K562 (cell line): ENCODE data around the gene CNTN4. TPM values are rescaled to one million over a fixed set of nuclear protein-coding genes. Genes with fewer than 3 reads are reported as not detected.

ENCODE experiments used
- ARID4B ChIP-seq: sonication (generic); formaldehyde crosslinking; IDR thresholded peaks from 2 replicates; pipeline ENCODE4 v1.8.0; 2022; ENCODE audit warnings: mild to moderate bottlenecking, missing genetic modification reagents
- HMGN3 ChIP-seq: IDR thresholded peaks from 2 replicates; pipeline ENCODE4 v1.6.1; 2011; ENCODE audit warnings: borderline replicate concordance, low read depth, mild to moderate bottlenecking, mixed read lengths, low read length; ENCODE audit not compliant: insufficient read length; ENCODE audit errors: extremely low read depth
- POU5F1 ChIP-seq: fragments of 150-350 bp; IDR thresholded peaks from 2 replicates; pipeline ENCODE4 v1.6.1; 2014; ENCODE audit warnings: borderline replicate concordance, low read length, low read depth, mild to moderate bottlenecking; ENCODE audit not compliant: partially characterized antibody
- YY1 ChIP-seq, 3 experiments: IDR thresholded peaks; 2 replicates each; pipeline ENCODE4 v1.6.1; 2011; ENCODE audit warnings: low read length in 2 of 3, mild to moderate bottlenecking in 2 of 3, moderate library complexity in 2 of 3, borderline replicate concordance in 1 of 3, control low read depth in 1 of 3, low read depth in 1 of 3; ENCODE audit not compliant: insufficient read depth in 3 of 3, insufficient replicate concordance in 2 of 3, control insufficient read depth in 1 of 3, insufficient read length in 1 of 3; ENCODE audit errors: extremely low read depth in 1 of 3
- ZC3H11A ChIP-seq: IDR thresholded peaks from 2 replicates; pipeline ENCODE4 v1.6.1; 2012; ENCODE audit warnings: low read depth, low read length, improper control_type of control experiment
- ZNF408 ChIP-seq: fragments of 250-450 bp; sonication (Bioruptor Pico); IDR thresholded peaks from 2 replicates; pipeline ENCODE4 v1.4.0; 2020; ENCODE audit warnings: low read depth, mild to moderate bottlenecking, moderate library complexity
- polyA plus RNA-seq, 8 experiments: library from polyadenylated mRNA; depleted of rRNA in 4 of 8; stranded (reverse) in 5 of 8; unstranded in 3 of 8; fragments of >200 nt; fragmentation: Nextera tagmentation in 2 of 8; fragmentation: Illumina TruSeq in 1 of 8; extraction: Ambion mirVana in 2 of 8; extraction: Trizol in 1 of 8; gene quantifications; 2 replicates each; pipeline versions ENCODE4 v1.2.1 to v1.2.3, GENCODE V29; 2011 to 2014; ENCODE audit warnings: inconsistent platforms in 1 of 8, missing spikeins in 1 of 8
- total RNA-seq, 7 experiments: library from RNA; depleted of rRNA in 6 of 7; stranded (reverse); fragments of >200 nt in 6 of 7; fragmentation: Illumina TruSeq in 2 of 7; extraction: Trizol in 2 of 7; gene quantifications; 2 replicates each; pipeline versions ENCODE4 v1.2.1 to v1.2.3, GENCODE V29; 2011 to 2021; ENCODE audit warnings: low replicate concordance in 1 of 7
- TF ChIP-seq, protein P1 (sequence below): sonication (generic); formaldehyde crosslinking; IDR thresholded peaks from 2 replicates; pipeline ENCODE4 v1.8.1; 2023; ENCODE audit warnings: mild to moderate bottlenecking, missing genetic modification reagents

Gene CNTN4
- total and polyA plus RNA-seq, 9 of the 15 experiments (the other 6 are each of a cell fraction or from before 2014, with no cell fraction given): not detected

DNA sequence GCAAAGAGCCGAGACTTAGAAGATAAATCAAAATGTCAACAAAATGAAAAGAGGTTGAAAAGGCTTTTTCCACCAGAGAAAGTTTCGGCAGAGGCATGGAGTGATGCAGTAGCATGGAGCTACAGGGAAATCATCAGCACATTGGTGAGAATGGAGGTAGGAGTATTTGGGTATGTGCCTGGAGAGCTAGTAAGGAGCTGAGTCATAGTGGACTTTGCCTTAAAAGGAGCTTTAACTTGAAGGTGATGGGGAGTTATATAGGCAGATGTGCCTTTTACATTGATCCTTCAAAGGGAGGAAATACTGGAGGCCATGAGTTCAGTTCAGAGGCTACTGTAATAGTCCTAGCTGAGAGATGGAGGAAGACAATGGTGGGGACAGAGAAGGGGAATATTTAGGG lies 967.2 kb downstream of the CNTN4 start (continued):
- TF ChIP-seq ARID4B (CRISPR knock-in tag): no peak
- no peak for TF ChIP-seq ZC3H11A
- no peak for TF ChIP-seq ZNF408 (CRISPR knock-in tag)
- no peak for TF ChIP-seq HMGN3
- TF ChIP-seq YY1 (IDR thresholded peaks at IDR 0.05; ENCODE audit: borderline replicate concordance in 1 of 3, control insufficient read depth in 1 of 3, extremely low read depth in 1 of 3, insufficient read depth in 3 of 3, insufficient read length in 1 of 3, insufficient replicate concordance in 2 of 3, low read depth in 1 of 3, low read length in 2 of 3): no peak
- no peak for TF ChIP-seq POU5F1
- TF ChIP-seq, protein P1, sequence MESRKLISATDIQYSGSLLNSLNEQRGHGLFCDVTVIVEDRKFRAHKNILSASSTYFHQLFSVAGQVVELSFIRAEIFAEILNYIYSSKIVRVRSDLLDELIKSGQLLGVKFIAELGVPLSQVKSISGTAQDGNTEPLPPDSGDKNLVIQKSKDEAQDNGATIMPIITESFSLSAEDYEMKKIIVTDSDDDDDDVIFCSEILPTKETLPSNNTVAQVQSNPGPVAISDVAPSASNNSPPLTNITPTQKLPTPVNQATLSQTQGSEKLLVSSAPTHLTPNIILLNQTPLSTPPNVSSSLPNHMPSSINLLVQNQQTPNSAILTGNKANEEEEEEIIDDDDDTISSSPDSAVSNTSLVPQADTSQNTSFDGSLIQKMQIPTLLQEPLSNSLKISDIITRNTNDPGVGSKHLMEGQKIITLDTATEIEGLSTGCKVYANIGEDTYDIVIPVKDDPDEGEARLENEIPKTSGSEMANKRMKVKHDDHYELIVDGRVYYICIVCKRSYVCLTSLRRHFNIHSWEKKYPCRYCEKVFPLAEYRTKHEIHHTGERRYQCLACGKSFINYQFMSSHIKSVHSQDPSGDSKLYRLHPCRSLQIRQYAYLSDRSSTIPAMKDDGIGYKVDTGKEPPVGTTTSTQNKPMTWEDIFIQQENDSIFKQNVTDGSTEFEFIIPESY: no peak
- TF ChIP-seq, all 486 proteins: peak for 5
